B cell (primary cell): ENCODE results near the gene TBC1D22B. TPM values are rescaled to one million over a fixed set of nuclear protein-coding genes. Genes with fewer than 3 reads are reported as not detected.

Experiments used
- ATAC-seq: fragments of 200-7000 bp; cut with Tn5 transposase; one replicate; pipeline ENCODE4 v1.10.0; 2021; ENCODE audit warnings: low read depth, mild to moderate bottlenecking, moderate number of reproducible peaks, moderate library complexity
- CTCF ChIA-PET: fragments of 350-600 bp; sonication (Branson Sonifier 250); formaldehyde crosslinking; loops from one replicate; lab custom pipeline; 2021; ENCODE audit warnings: antibody characterized with exemption, inconsistent platforms; lab: Charles Lee
- POLR2A ChIA-PET: fragments of 350-600 bp; sonication (Branson Sonifier 250); formaldehyde crosslinking; loops from one replicate; lab custom pipeline; 2021; ENCODE audit warnings: antibody characterized with exemption; lab: Charles Lee
- DNase-seq: peaks from one replicate; pipeline ENCODE4 v3.0.0; 2013
- H2AFZ ChIP-seq: 2 replicates; pipeline ENCODE4 v1.6.1; 2012; ENCODE audit warnings: mild to moderate bottlenecking, low read depth, low read length; ENCODE audit not compliant: insufficient read depth, poor library complexity, severe bottlenecking
- H3K27ac ChIP-seq, 2 donors: 1 replicate in 1 of 2; 2 replicates in 1 of 2; pipeline ENCODE4 v1.5.1; 2012 to 2013; ENCODE audit warnings: low read length in 2 of 2, mild to moderate bottlenecking in 2 of 2, moderate library complexity in 1 of 2
- H3K27me3 ChIP-seq, 4 experiments: fragments of 200-600 bp in 1 of 4; sonication (generic) in 1 of 4; replicated peaks in 1 of 4; 1 replicate in 2 of 4; 2 replicates in 2 of 4; pipeline versions ENCODE4 v1.6.1 to v1.7.0; 2013 to 2016; ENCODE audit warnings: low read length in 3 of 4, mild to moderate bottlenecking in 2 of 4, mixed read lengths in 1 of 4, moderate library complexity in 1 of 4; ENCODE audit not compliant: insufficient read depth in 4 of 4, control insufficient read depth in 3 of 4; ENCODE audit errors: control extremely low read depth in 1 of 4
- H3K36me3 ChIP-seq, 2 experiments: replicated peaks in 1 of 2; 1 replicate in 1 of 2; 2 replicates in 1 of 2; pipeline versions ENCODE4 v1.6.1 to v1.7.1; 2013; ENCODE audit warnings: low read length in 1 of 2; ENCODE audit not compliant: insufficient read depth in 2 of 2, control insufficient read depth in 1 of 2; ENCODE audit errors: control extremely low read depth in 1 of 2, extremely low read depth in 1 of 2
- H3K4me1 ChIP-seq, 2 donors: fragments of 200-600 bp in 1 of 2; sonication (generic) in 1 of 2; 1 replicate in 1 of 2; 2 replicates in 1 of 2; pipeline versions ENCODE4 v1.5.1 to v1.6.1; 2013 to 2017; ENCODE audit warnings: low read length in 2 of 2; ENCODE audit not compliant: control insufficient read depth in 2 of 2, insufficient read depth in 2 of 2
- H3K4me2 ChIP-seq: replicated peaks from 2 replicates; pipeline ENCODE3; 2012; ENCODE audit warnings: mild to moderate bottlenecking, low read depth, low read length; ENCODE audit not compliant: poor library complexity, severe bottlenecking
- H3K4me3 ChIP-seq, 5 experiments: fragments of 200-600 bp in 1 of 5; sonication (generic) in 1 of 5; 1 replicate in 3 of 5; 2 replicates in 2 of 5; pipeline versions ENCODE4 v1.5.1 to v1.7.0; 2011 to 2016; ENCODE audit warnings: low read length in 4 of 5, mild to moderate bottlenecking in 4 of 5, low read depth in 2 of 5, control low read depth in 1 of 5, moderate library complexity in 1 of 5; ENCODE audit not compliant: insufficient read depth in 1 of 5; ENCODE audit errors: control extremely low read depth in 1 of 5, extremely low read depth in 1 of 5
- H3K79me2 ChIP-seq: fragments of 200-600 bp; sonication (generic); one replicate; pipeline ENCODE4 v1.6.0; 2016; ENCODE audit warnings: low read length; ENCODE audit not compliant: control insufficient read depth, insufficient read depth
- H3K9ac ChIP-seq: fragments of 200-600 bp; sonication (generic); 2 replicates; pipeline ENCODE4 v1.6.1; 2017; ENCODE audit warnings: mild to moderate bottlenecking, low read length, moderate library complexity
- H3K9me3 ChIP-seq, 3 donors: one replicate each; pipeline versions ENCODE4 v1.6.1 to v1.7.1; 2013; ENCODE audit warnings: low read length in 2 of 3; ENCODE audit not compliant: control insufficient read depth in 2 of 3, insufficient read depth in 1 of 3; ENCODE audit errors: control extremely low read depth in 1 of 3
- H4K20me1 ChIP-seq: 2 replicates; pipeline ENCODE4 v1.6.0; 2012; ENCODE audit warnings: mild to moderate bottlenecking, low read length; ENCODE audit not compliant: insufficient read depth, control insufficient read depth, poor library complexity, severe bottlenecking
- H3K27ac Mint-ChIP-seq: one replicate; pipeline ENCODE4 v1.8.0; 2021; ENCODE audit warnings: mixed read lengths
- H3K27me3 Mint-ChIP-seq: one replicate; pipeline ENCODE4 v1.8.0; 2021; ENCODE audit warnings: mixed read lengths
- H3K4me1 Mint-ChIP-seq: one replicate; pipeline ENCODE4 v1.8.0; 2021; ENCODE audit warnings: mixed read lengths
- H3K4me3 Mint-ChIP-seq: one replicate; pipeline ENCODE4 v1.8.0; 2021; ENCODE audit warnings: mixed read lengths
- H3K9me3 Mint-ChIP-seq: one replicate; pipeline ENCODE4 v1.8.0; 2022; ENCODE audit warnings: mixed read lengths; ENCODE audit not compliant: insufficient read depth
- EZH2 ChIP-seq: IDR thresholded peaks from 2 replicates; pipeline ENCODE4 v1.6.1; 2012; ENCODE audit warnings: borderline replicate concordance, low read depth, mild to moderate bottlenecking, moderate library complexity, low read length; ENCODE audit not compliant: insufficient read depth, poor library complexity, severe bottlenecking
- WGBS: methylation state at CpG from one replicate; pipeline ENCODE4 v1.1.5; 2013; ENCODE audit warnings: missing lambda C conversion rate; ENCODE audit not compliant: insufficient coverage; 5-methylcytosine and 5-hydroxymethylcytosine counted together
- intact Hi-C: fragments of 100-400 bp; cut with micrococcal nuclease; formaldehyde crosslinking; loops from one replicate; pipeline ENCODE4 v1.10.0; 2022
- polyA plus RNA-seq: library from polyadenylated mRNA; depleted of rRNA; stranded (reverse); fragments of >200 nt; gene quantifications from 2 replicates; pipeline ENCODE4 v1.2.3, GENCODE V29; 2012
- total RNA-seq, 2 donors: library from RNA; stranded (reverse); fragments of 120-200 nt in 1 of 2; gene quantifications; 1 replicate in 1 of 2; 2 replicates in 1 of 2; pipeline versions ENCODE4 v1.2.3 to v1.2.4, GENCODE V29; 2013 to 2022
- TF ChIP-seq, protein P1 (sequence below): fragments of 200-600 bp; IDR thresholded peaks from one replicate; pipeline ENCODE4 v1.8.0; 2022; ENCODE audit warnings: antibody characterized with exemption, mild to moderate bottlenecking

Gene TBC1D22B
- total and polyA plus RNA-seq, 2 donors (not counting 1 experiment from before 2014, with no cell fraction given), result 5.1 to 12.5 TPM

DNA sequence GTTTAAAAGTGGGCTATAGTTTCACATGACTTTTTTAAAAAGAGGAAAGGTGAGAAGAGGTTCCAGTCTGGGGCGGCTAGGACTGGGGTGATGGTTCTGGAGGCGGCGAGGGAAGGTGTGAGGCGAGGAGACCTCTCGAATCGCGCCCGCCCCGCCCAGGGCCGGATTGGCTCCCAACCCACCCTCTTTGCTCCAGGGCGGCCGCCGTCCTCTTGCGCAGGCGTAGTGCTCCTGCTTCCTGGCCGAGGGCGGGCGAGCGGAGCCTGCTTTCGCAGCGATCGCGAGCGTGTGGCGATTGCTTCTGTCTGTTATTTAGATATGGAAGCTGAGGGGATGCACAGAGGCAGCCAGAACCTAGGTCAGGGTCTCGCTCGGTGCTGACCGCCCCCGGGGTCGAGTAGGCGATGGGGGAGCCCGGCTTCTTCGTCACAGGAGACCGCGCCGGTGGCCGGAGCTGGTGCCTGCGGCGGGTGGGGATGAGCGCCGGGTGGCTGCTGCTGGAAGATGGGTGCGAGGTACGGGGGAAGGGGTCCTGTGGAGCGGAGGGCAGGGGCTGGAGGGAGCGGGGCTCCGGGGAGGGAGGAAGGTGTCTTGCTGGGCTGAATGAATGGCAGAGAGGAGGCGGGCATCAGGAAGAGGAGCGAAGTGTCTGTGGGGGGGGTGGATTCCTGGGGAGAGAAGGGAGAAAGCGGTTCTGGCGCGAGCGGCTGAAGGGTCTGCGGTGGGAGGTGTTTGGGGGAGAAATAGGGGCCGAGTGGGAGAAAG is 96.4 kb downstream of the TBC1D22B start, which contains the start of gene RNF8:
Gene RNF8, plus strand, starts transcription at position 223 of the 765 bp plus-strand sequence. Its CDS starts 182 bp downstream, at position 405.
- Histone ChIP-seq H3K9me3 (no peaks in the 10 kb centered on the region), H3K9ac (peak within 1 kb of the TSS; percentile 97), H3K4me3 (peak within 1 kb of the TSS; percentile 44 to 98 (median 92)), H3K27ac (peak within 1 kb of the TSS; percentile 34 to 83), H3K4me1 (peaks cover 11 to 13% of the 10 kb centered on the region in 2 donors), H3K79me2 (peaks cover 52% of the 10 kb centered on the region), H3K4me2 (peak within 1 kb of the TSS; percentile 97), H3K36me3 (no peaks in the 10 kb centered on the region), H4K20me1 (peaks cover 12% of the 10 kb centered on the region), H2AFZ (peak within 1 kb of the TSS; percentile 100), H3K27me3 (no peaks in the 10 kb centered on the region)
- ChIA-PET CTCF (interaction anchor here (1.2 to 1.3 kb wide), 2 partner anchors 13 to 338 kb away, joined by 3 to 4 read pairs; no protein-coding TSS in a partner anchor), POLR2A (interaction anchor here (0.5 to 0.7 kb wide), 3 partner anchors 50 to 351 kb away, joined by 3 to 5 read pairs (median 3); no protein-coding TSS in a partner anchor)
- Mint-ChIP-seq H3K4me3 (peak within 1 kb of the TSS; percentile 96), H3K27me3 (no peaks in the 10 kb centered on the region), H3K27ac (peak within 1 kb of the TSS; percentile 87), H3K9me3 (no peaks in the 10 kb centered on the region), H3K4me1 (peaks cover 30% of the 10 kb centered on the region)
- intact Hi-C loops, result loop anchor here (1.0 to 10.0 kb wide), 3 partner anchors 79 to 467 kb away; partner anchors contain the start of genes C6orf89, CMTR1 and ZFAND3
- under 1% methylated on average over 53 of the region's 54 CpGs for WGBS
- ATAC-seq (peak; percentile 98), DNase-seq (peak; percentile 90)
- TF ChIP-seq, protein P1, sequence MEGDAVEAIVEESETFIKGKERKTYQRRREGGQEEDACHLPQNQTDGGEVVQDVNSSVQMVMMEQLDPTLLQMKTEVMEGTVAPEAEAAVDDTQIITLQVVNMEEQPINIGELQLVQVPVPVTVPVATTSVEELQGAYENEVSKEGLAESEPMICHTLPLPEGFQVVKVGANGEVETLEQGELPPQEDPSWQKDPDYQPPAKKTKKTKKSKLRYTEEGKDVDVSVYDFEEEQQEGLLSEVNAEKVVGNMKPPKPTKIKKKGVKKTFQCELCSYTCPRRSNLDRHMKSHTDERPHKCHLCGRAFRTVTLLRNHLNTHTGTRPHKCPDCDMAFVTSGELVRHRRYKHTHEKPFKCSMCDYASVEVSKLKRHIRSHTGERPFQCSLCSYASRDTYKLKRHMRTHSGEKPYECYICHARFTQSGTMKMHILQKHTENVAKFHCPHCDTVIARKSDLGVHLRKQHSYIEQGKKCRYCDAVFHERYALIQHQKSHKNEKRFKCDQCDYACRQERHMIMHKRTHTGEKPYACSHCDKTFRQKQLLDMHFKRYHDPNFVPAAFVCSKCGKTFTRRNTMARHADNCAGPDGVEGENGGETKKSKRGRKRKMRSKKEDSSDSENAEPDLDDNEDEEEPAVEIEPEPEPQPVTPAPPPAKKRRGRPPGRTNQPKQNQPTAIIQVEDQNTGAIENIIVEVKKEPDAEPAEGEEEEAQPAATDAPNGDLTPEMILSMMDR, result no peak
- TF ChIP-seq EZH2, result no peak
